GM12874 (cell line): ENCODE measurements around the gene ACCSL.

Experiments
- TF ChIP-seq, protein P1 (sequence below): IDR thresholded peaks from 2 replicates; pipeline ENCODE4 v1.5.1; 2011; ENCODE audit warnings: low read depth, mild to moderate bottlenecking, control low read depth, low read length, moderate library complexity; ENCODE audit not compliant: insufficient read depth

ACCSL gene

DNA sequence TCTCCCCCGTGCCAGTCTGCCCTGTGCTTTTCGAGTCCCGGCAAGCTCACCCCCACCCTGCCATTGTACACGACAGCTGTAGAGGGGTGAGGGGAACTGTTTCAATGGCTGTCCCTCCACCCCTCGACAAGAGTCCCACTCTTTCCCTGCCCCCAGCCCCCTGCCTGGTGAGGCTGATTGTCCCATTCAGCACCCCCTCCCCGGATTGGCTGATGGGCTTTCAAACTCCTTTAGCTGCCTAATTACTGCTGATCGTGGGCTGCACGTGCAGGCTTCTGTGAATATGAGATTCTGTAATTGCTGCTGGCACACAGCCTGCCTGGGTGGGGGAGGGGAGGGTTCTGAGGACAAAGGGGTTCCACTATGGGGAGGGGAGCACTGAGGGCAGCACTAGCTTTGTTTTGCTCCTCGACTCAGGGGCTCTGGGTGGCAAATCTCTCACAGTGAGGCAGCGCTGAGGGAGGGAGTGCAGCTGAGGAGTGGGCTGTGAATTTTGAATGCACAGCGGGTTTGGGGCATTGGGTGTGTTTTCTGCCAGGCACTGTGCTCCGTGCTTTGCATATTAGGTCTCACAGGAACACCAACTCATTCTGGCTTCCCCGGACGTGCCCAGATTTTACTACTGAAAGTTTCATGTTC is 42.6 kb upstream of the ACCSL start:
- TF ChIP-seq, protein P1, sequence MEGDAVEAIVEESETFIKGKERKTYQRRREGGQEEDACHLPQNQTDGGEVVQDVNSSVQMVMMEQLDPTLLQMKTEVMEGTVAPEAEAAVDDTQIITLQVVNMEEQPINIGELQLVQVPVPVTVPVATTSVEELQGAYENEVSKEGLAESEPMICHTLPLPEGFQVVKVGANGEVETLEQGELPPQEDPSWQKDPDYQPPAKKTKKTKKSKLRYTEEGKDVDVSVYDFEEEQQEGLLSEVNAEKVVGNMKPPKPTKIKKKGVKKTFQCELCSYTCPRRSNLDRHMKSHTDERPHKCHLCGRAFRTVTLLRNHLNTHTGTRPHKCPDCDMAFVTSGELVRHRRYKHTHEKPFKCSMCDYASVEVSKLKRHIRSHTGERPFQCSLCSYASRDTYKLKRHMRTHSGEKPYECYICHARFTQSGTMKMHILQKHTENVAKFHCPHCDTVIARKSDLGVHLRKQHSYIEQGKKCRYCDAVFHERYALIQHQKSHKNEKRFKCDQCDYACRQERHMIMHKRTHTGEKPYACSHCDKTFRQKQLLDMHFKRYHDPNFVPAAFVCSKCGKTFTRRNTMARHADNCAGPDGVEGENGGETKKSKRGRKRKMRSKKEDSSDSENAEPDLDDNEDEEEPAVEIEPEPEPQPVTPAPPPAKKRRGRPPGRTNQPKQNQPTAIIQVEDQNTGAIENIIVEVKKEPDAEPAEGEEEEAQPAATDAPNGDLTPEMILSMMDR: no peak

- TF ChIP-seq, protein P1: no peak
Observed at GRCh38 chr11:44005956-44006355, 41.8 kb upstream of the ACCSL start.

DNA sequence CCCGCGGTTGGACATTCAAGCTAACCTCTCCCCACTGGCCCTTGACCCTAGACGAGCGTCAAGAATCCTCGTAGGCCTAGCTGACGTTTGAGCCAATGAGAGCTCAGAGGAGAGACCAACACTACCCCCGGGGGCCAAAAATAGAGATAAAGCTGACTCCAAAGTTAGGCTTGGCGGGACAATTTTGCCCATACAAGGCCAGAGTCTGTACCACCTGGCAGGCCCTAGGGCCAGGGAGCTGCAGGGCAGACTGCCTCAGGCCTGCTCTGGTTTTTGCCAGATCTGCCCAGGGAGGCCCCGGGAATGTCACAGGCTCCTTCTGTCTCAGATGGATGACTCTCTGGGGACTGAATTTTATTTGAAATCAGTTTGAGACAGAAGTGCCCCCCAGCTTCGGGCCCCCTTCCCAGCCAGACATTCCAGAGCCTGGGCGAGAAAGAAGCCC is 40.8 kb upstream of the ACCSL start:
- TF ChIP-seq, protein P1: no peak

- TF ChIP-seq, protein P1: no peak
Observed at GRCh38 chr11:44007481-44008087, 40.2 kb upstream of the ACCSL start.

GRCh38 chr11:44008088-44008501 is 39.7 kb upstream of the ACCSL start:
- TF ChIP-seq, protein P1: no peak

DNA sequence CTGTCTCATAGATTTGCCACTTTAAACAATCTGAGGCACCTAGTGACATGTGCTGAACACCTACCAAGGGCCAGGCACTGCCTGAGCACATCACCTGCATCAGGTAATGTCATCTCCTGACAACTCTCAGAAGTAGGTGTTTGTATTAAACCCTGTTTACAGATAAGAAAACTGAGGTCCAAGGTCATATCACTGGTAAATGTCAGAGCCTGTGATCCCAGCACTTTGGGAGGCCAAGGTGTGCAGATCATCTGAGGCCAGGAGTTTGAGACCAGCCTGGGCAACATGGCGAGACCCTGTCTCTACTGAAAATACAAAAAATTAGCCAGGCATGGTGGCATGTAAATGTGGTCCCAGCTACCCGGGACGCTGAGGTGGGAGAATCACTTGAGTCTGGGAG is 39.1 kb upstream of the ACCSL start:
- TF ChIP-seq, protein P1: no peak

DNA sequence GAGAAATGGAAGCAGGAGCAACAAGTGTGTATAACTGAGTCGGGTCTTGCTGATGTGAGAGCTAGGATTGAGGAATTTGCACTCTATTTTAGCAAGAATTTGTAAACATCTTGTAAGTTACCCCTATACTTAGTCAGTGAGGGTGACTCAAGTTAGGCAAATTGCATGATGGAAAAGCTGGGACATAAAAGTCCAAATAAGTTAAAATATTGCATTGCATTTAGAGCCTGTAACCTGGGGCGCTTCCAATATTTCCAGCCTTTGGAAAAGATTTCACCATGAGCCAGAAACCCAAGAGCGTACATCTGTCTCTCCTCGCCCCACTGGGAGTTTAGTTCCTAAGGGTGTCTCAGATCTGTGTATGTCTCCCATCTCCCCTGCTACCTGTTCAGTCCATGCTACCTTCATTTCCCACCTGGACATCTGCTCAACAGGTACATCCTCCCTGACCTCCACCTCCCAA is 37.0 kb upstream of the ACCSL start:
- TF ChIP-seq, protein P1: no peak
